ENCODE measurements around the gene KAT8.

DNA sequence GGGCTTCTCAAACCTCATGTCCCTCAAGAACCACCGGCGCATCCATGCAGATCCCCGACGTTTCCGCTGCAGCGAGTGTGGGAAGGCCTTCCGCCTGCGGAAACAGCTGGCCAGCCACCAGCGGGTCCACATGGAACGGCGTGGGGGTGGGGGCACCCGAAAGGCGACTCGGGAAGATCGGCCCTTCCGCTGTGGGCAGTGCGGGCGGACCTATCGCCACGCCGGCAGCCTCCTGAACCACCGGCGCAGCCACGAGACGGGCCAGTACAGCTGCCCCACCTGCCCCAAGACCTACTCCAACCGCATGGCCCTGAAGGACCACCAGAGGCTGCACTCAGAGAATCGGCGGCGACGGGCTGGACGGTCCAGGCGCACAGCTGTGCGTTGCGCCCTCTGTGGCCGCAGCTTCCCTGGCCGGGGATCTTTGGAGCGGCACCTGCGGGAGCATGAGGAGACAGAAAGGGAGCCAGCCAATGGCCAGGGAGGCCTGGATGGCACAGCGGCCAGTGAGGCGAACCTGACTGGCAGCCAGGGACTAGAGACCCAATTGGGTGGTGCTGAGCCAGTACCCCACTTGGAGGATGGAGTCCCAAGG, 37.3 kb upstream of the KAT8 start:
- TF ChIP-seq EZH2 (IDR thresholded peaks at IDR 0.05; ENCODE audit: borderline replicate concordance, low read depth, low read length, severe bottlenecking), result no peak
- TF ChIP-seq, protein P1, sequence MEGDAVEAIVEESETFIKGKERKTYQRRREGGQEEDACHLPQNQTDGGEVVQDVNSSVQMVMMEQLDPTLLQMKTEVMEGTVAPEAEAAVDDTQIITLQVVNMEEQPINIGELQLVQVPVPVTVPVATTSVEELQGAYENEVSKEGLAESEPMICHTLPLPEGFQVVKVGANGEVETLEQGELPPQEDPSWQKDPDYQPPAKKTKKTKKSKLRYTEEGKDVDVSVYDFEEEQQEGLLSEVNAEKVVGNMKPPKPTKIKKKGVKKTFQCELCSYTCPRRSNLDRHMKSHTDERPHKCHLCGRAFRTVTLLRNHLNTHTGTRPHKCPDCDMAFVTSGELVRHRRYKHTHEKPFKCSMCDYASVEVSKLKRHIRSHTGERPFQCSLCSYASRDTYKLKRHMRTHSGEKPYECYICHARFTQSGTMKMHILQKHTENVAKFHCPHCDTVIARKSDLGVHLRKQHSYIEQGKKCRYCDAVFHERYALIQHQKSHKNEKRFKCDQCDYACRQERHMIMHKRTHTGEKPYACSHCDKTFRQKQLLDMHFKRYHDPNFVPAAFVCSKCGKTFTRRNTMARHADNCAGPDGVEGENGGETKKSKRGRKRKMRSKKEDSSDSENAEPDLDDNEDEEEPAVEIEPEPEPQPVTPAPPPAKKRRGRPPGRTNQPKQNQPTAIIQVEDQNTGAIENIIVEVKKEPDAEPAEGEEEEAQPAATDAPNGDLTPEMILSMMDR (IDR thresholded peaks at IDR 0.05; ENCODE audit: borderline replicate concordance, extremely low read depth, low read length, poor library complexity, severe bottlenecking), result no peak
